ENCODE measurements around the gene FYCO1.

Gene FYCO1

DNA sequence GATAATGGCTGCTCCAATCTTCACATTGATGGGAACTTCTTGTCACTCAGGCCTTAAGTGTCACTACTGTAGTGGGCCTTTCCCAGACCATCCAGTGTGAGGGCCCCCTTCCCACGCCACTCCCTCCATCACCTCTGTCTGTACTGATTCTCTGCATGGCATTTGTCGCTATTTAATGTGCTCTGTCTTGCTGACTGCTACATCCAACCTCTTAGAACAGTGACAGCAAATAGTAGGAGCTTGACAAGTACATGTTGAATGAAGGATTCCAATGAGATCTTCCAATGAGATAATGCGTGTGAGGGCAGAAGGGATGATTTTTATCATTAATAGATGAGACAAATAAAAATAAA is 114.9 kb downstream of the FYCO1 start:
- CTCF ChIA-PET = no interaction called here
- no peak for DNase-seq (ENCODE audit: extremely low spot score)
- TF ChIP-seq, protein P1, sequence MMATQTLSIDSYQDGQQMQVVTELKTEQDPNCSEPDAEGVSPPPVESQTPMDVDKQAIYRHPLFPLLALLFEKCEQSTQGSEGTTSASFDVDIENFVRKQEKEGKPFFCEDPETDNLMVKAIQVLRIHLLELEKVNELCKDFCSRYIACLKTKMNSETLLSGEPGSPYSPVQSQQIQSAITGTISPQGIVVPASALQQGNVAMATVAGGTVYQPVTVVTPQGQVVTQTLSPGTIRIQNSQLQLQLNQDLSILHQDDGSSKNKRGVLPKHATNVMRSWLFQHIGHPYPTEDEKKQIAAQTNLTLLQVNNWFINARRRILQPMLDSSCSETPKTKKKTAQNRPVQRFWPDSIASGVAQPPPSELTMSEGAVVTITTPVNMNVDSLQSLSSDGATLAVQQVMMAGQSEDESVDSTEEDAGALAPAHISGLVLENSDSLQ (IDR thresholded peaks at IDR 0.05) = no peak
- TF ChIP-seq LEF1 (IDR thresholded peaks at IDR 0.05; ENCODE audit: borderline replicate concordance) (no peak), ARNT (IDR thresholded peaks at IDR 0.05) (no peak), SP1 (IDR thresholded peaks at IDR 0.05) (no peak), SUZ12 (IDR thresholded peaks at IDR 0.05) (no peak), L3MBTL2 (conservative IDR thresholded peaks at IDR 0.05) (no peak), FOXK2 (IDR thresholded peaks at IDR 0.05) (no peak), NFRKB (IDR thresholded peaks at IDR 0.05) (no peak), ELF4 (IDR thresholded peaks at IDR 0.05) (no peak), FOXA1 (IDR thresholded peaks at IDR 0.05) (no peak), CTBP1 (IDR thresholded peaks at IDR 0.05; ENCODE audit: borderline replicate concordance) (no peak), FOXM1 (IDR thresholded peaks at IDR 0.05; ENCODE audit: borderline replicate concordance) (no peak), HDGF (IDR thresholded peaks at IDR 0.05; ENCODE audit: borderline replicate concordance) (no peak), BHLHE40 (IDR thresholded peaks at IDR 0.05; ENCODE audit: borderline replicate concordance) (no peak), ZNF384 (IDR thresholded peaks at IDR 0.05) (no peak), TARDBP (IDR thresholded peaks at IDR 0.05) (no peak)
- POLR2A ChIA-PET = no interaction called here

DNA sequence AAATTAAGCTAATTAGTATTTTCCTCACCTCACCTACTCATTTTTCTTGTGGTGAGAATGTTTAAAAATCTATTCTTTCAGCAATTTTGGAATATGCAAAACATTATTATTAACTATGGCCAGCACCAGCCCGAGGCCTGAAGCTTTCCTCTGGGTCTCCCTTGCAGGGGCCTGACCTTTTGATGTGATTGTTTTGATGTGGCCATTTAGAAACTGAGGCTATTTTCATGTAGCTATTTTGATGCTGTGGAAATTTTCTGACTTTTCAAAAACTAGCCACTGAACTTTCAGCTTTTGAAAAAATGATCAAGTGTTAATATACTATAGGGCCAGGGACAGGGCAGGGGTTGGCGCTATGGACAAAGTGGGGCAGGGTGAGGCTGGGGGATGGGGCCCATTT is 117.5 kb downstream of the FYCO1 start:
- CTCF ChIA-PET = no interaction called here
- no peak for TF ChIP-seq SUZ12 (IDR thresholded peaks at IDR 0.05)
- TF ChIP-seq ELF4 (IDR thresholded peaks at IDR 0.05) = no peak
- no peak for TF ChIP-seq HDGF (IDR thresholded peaks at IDR 0.05; ENCODE audit: borderline replicate concordance)
- TF ChIP-seq TARDBP (IDR thresholded peaks at IDR 0.05) = no peak
- TF ChIP-seq ZNF384 (IDR thresholded peaks at IDR 0.05) = no peak
- TF ChIP-seq L3MBTL2 (conservative IDR thresholded peaks at IDR 0.05) = no peak
- no peak for TF ChIP-seq FOXK2 (IDR thresholded peaks at IDR 0.05)
- TF ChIP-seq BHLHE40 (IDR thresholded peaks at IDR 0.05; ENCODE audit: borderline replicate concordance) = no peak
- TF ChIP-seq LEF1 (IDR thresholded peaks at IDR 0.05; ENCODE audit: borderline replicate concordance) = no peak
- POLR2A ChIA-PET = no interaction called here
- no peak for DNase-seq (ENCODE audit: extremely low spot score)

DNA sequence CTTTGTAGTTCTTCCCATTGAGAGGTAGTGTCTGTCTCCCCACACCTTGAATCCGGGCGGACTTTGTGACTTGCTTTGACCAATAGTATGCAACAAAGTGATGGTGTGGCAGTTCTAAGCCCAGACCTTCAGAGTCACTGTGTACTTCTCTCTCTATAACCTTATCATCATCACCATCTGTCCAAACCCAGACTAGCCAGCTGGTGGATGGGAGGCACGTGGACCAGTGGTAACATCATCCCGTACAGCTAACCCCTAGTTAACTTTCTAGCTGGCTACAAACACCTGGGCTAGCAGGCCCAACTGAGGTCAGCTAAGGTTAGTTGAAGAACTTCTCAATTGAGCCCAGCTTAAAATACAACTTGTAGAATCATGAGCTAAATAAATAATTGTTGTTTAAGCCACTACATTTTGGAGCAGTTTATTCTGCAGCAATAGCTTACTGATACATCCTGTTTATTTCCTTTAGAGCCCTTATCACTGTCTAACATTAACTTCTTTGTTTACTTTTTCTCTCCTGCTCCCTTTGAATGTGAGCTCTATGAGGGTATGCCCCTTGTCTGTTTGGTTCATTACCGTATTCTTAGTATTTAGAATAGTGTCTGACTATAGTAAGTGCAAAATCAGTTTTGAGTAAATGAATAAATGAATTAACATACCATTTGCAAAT is 120.8 kb downstream of the FYCO1 start:
- CTCF ChIA-PET = no interaction called here
- POLR2A ChIA-PET = no interaction called here
- TF ChIP-seq, protein P1 (IDR thresholded peaks at IDR 0.05) = no peak
- no peak for TF ChIP-seq HDGF (IDR thresholded peaks at IDR 0.05; ENCODE audit: borderline replicate concordance)
- no peak for DNase-seq (ENCODE audit: extremely low spot score)

DNA sequence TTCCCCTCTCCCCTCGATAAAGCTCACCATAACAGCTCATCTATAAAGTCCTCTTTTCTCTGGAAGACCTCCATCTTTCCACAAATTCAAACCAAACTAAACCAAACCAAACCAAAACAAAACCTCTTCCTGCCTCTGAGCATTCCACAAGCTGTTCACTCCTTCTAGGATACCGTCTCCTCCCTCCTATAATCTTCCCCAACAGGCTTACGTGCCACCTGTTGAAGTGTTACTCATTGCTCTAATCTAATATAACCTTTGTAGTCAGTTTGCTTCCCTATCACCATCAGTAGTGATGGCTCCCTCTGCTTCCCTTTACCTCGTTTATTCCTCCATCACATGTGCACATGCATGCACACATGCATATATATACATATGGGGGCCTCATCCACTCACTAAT is 122.0 kb downstream of the FYCO1 start:
- no peak for DNase-seq (ENCODE audit: extremely low spot score)
- POLR2A ChIA-PET = no interaction called here
- TF ChIP-seq FOXA1 (IDR thresholded peaks at IDR 0.05) (no peak), LEF1 (IDR thresholded peaks at IDR 0.05; ENCODE audit: borderline replicate concordance) (no peak), ARNT (IDR thresholded peaks at IDR 0.05) (no peak), FOXM1 (IDR thresholded peaks at IDR 0.05; ENCODE audit: borderline replicate concordance) (no peak), FOXK2 (IDR thresholded peaks at IDR 0.05) (no peak), NFRKB (IDR thresholded peaks at IDR 0.05) (no peak), BHLHE40 (IDR thresholded peaks at IDR 0.05; ENCODE audit: borderline replicate concordance) (no peak), ZNF384 (IDR thresholded peaks at IDR 0.05) (no peak), ELF4 (IDR thresholded peaks at IDR 0.05) (no peak), CTBP1 (IDR thresholded peaks at IDR 0.05; ENCODE audit: borderline replicate concordance) (no peak), L3MBTL2 (conservative IDR thresholded peaks at IDR 0.05) (no peak), SUZ12 (IDR thresholded peaks at IDR 0.05) (no peak), HDGF (IDR thresholded peaks at IDR 0.05; ENCODE audit: borderline replicate concordance) (no peak), TARDBP (IDR thresholded peaks at IDR 0.05) (no peak), SP1 (IDR thresholded peaks at IDR 0.05) (no peak)
- TF ChIP-seq, protein P1 (IDR thresholded peaks at IDR 0.05) = no peak
- CTCF ChIA-PET = no interaction called here

DNA sequence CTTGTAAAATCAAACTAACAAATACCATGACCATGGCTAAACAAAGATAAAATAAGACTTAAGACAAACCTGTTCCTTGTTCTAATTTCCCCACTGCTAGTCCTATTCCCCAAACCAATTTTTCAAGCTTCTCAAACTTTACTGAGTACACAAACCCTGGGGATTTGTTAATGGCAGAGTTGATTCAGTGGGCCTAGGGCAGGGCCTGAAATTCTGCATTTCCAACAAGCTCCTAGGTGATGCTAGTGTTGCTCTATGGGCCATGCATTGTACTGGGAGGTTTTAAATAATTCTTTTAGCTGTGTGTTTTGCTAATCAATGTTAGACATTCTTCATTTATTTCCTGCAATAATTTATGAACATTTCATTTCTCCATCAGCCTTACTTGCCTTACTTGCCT is 122.6 kb downstream of the FYCO1 start:
- POLR2A ChIA-PET = no interaction called here
- TF ChIP-seq TARDBP (IDR thresholded peaks at IDR 0.05) = no peak
- no peak for TF ChIP-seq BHLHE40 (IDR thresholded peaks at IDR 0.05; ENCODE audit: borderline replicate concordance)
- TF ChIP-seq FOXM1 (IDR thresholded peaks at IDR 0.05; ENCODE audit: borderline replicate concordance) = no peak
- no peak for TF ChIP-seq LEF1 (IDR thresholded peaks at IDR 0.05; ENCODE audit: borderline replicate concordance)
- no peak for TF ChIP-seq NFRKB (IDR thresholded peaks at IDR 0.05)
- no peak for TF ChIP-seq FOXA1 (IDR thresholded peaks at IDR 0.05)
- TF ChIP-seq HDGF (IDR thresholded peaks at IDR 0.05; ENCODE audit: borderline replicate concordance) = no peak
- TF ChIP-seq ZNF384 (IDR thresholded peaks at IDR 0.05) = no peak
- no peak for TF ChIP-seq SUZ12 (IDR thresholded peaks at IDR 0.05)
- no peak for TF ChIP-seq FOXK2 (IDR thresholded peaks at IDR 0.05)
- no peak for TF ChIP-seq CTBP1 (IDR thresholded peaks at IDR 0.05; ENCODE audit: borderline replicate concordance)
- TF ChIP-seq, protein P1 (IDR thresholded peaks at IDR 0.05) = no peak
- no peak for TF ChIP-seq SP1 (IDR thresholded peaks at IDR 0.05)
- TF ChIP-seq ARNT (IDR thresholded peaks at IDR 0.05) = no peak
- TF ChIP-seq L3MBTL2 (conservative IDR thresholded peaks at IDR 0.05) = no peak
- no peak for TF ChIP-seq ELF4 (IDR thresholded peaks at IDR 0.05)

More for the DNA sequence above, 122.6 kb downstream of the FYCO1 start:
- CTCF ChIA-PET = no interaction called here
- no peak for DNase-seq (ENCODE audit: extremely low spot score)
